Pancreas (tissue), 10 donors: Measurements from ENCODE around the gene CCDC71L. TPM values are rescaled to one million over a fixed set of nuclear protein-coding genes. Genes with fewer than 3 reads are reported as not detected.

Experiments
- ATAC-seq, 4 donors: fragments of 200-7000 bp; cut with Tn5 transposase; one replicate each; pipeline versions ENCODE4 v1.8.0 to v1.9.1; 2020; ENCODE audit warnings: mild to moderate bottlenecking in 4 of 4, moderate library complexity in 4 of 4
- DNase-seq, 6 donors: peaks; one replicate each; pipeline ENCODE4 v3.0.0-alpha.2; 2020
- FAIRE-seq: peaks from 2 replicates; lab custom pipeline; 2012; peaks lifted over from hg19 to GRCh38; lab: Jason Lieb, UNC
- H3K27ac ChIP-seq, 4 donors: fragments of 200-600 bp; sonication (generic); 1 replicate in 3 of 4; 2 replicates in 1 of 4; pipeline versions ENCODE4 v1.5.0 to v1.8.0; 2020
- H3K27me3 ChIP-seq, 4 donors: fragments of 200-600 bp; one replicate each; pipeline ENCODE4 v1.8.0; 2021
- H3K36me3 ChIP-seq, 3 donors: fragments of 200-600 bp; sonication (generic) in 1 of 3; one replicate each; pipeline versions ENCODE4 v1.5.0 to v1.8.0; 2020 to 2021
- H3K4me1 ChIP-seq, 3 donors: fragments of 200-600 bp; one replicate each; pipeline ENCODE4 v1.8.0; 2021
- H3K4me3 ChIP-seq, 4 donors: fragments of 200-600 bp; sonication (generic) in 2 of 4; one replicate each; pipeline versions ENCODE4 v1.5.0 to v1.8.0; 2020 to 2021
- H3K9me3 ChIP-seq, 4 donors: fragments of 200-600 bp; one replicate each; pipeline ENCODE4 v1.8.0; 2021
- WGBS, 2 donors: extraction: QIAGEN DNeasy Blood & Tissue Kit; methylation state at CpG; one replicate each; pipeline ENCODE4 v1.1.7; 2013; 5-methylcytosine and 5-hydroxymethylcytosine counted together
- intact Hi-C, 3 donors: fragments of 100-400 bp; cut with DNase I; formaldehyde crosslinking; loops; one replicate each; pipeline versions ENCODE4 v1.11.1 to v1.14.2; 2022
- polyA plus RNA-seq, 2 donors: library from polyadenylated mRNA; stranded (reverse); fragments of 200-250 nt; gene quantifications; one replicate each; pipeline ENCODE4 v1.2.3, GENCODE V29; 2013
- total RNA-seq, 6 donors: library from RNA; stranded (reverse); fragmentation: NEBNext Ultra II Directional in 4 of 6; extraction: Animal tissue kit (Norgen Biotek cat#: 25700) in 4 of 6; gene quantifications; one replicate each; pipeline versions ENCODE4 v1.2.1 to v1.2.4, GENCODE V29; 2021 to 2023
- TF ChIP-seq, protein P1 (sequence below), 4 donors: fragments of 200-600 bp; sonication (generic) in 3 of 4; IDR thresholded peaks; one replicate each; pipeline versions ENCODE4 v1.5.0 to v1.8.0; 2021; ENCODE audit warnings: antibody characterized with exemption in 4 of 4
- donor health status: healthy with polysubstance abuse.
- donor health status: DM: no; HTN: no; CAD: no; lungs with moderate emphysema.
- donor health status: DM: no; HTN: no; CAD: no.
- donor health status: control.
- donor health status: control.
- donor health status: Bipolar disorder and iron deficiency.
- donor health status: DM: yes; HTN: yes; CAD: no.
- donor health status: DM: no; HTN: no; CAD: no.
- donor health status: DM: no; HTN: no; CAD: no.
- donor health status: DM: yes; HTN: yes; CAD: no.

Gene CCDC71L
- total and polyA plus RNA-seq, 8 donors, result 4.0 to 18.2 (median 7.7) TPM

DNA sequence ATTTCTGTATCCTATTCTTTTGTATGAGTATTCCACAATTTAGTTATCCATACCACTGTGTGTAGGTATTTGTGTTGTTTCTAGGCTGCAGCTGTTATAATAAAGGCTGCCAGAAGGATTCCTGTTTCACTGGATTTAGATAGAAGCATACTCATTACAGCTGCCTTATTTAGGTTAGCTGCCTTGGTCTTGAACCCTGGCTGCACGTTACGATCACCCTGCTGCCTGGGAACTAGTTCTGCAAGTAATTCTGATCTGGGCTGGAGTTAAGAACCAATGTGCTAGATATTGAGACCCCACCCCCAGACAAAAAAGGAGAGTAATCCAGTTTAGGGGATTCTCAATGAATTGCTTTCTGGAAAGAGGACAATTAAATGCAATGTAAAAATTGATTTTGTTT lies 43.1 kb downstream of the CCDC71L start:
- FAIRE-seq, result no peak
- Histone ChIP-seq H3K36me3 (no peaks in the 10 kb centered on the region), H3K4me3 (no peak overlapping the region), H3K27ac (no peak overlapping the region), H3K4me1 (peaks cover 5 to 6% (median 6%) of the 10 kb centered on the region in 3 donors), H3K27me3 (no peaks in the 10 kb centered on the region), H3K9me3 (no peaks in the 10 kb centered on the region)
- no peak for DNase-seq
- TF ChIP-seq, protein P1, sequence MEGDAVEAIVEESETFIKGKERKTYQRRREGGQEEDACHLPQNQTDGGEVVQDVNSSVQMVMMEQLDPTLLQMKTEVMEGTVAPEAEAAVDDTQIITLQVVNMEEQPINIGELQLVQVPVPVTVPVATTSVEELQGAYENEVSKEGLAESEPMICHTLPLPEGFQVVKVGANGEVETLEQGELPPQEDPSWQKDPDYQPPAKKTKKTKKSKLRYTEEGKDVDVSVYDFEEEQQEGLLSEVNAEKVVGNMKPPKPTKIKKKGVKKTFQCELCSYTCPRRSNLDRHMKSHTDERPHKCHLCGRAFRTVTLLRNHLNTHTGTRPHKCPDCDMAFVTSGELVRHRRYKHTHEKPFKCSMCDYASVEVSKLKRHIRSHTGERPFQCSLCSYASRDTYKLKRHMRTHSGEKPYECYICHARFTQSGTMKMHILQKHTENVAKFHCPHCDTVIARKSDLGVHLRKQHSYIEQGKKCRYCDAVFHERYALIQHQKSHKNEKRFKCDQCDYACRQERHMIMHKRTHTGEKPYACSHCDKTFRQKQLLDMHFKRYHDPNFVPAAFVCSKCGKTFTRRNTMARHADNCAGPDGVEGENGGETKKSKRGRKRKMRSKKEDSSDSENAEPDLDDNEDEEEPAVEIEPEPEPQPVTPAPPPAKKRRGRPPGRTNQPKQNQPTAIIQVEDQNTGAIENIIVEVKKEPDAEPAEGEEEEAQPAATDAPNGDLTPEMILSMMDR (IDR thresholded peaks at IDR 0.05), result no peak
- 46 to 54% methylated on average over 2 of the region's 2 CpGs for WGBS, 2 donors
- no peak for ATAC-seq
- intact Hi-C loops, result no loop called here

DNA sequence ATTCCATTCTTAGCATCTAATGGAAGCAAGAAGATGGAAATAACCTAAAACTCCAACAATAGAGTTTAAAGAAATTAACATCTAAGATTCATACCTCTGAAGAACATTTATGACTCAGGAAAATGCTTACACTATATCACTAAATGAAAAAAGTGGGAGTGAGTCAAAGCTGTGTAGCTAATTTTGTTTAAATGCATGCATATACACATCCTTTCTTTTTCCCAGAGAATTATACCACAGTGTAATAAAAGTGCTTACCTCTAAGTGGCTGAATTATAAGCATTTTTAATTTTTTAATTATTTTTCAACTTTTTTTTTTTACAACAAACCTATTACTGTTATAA lies 44.3 kb downstream of the CCDC71L start:
- Histone ChIP-seq H3K36me3 (no peaks in the 10 kb centered on the region), H3K27me3 (no peaks in the 10 kb centered on the region), H3K9me3 (no peaks in the 10 kb centered on the region), H3K4me1 (peaks cover 5 to 6% (median 6%) of the 10 kb centered on the region in 3 donors), H3K27ac (no peak overlapping the region), H3K4me3 (no peak overlapping the region)
- no peak for FAIRE-seq
- TF ChIP-seq, protein P1 (IDR thresholded peaks at IDR 0.05), result no peak
- DNase-seq, result no peak
- ATAC-seq, result no peak
- intact Hi-C loops, result no loop called here

DNA sequence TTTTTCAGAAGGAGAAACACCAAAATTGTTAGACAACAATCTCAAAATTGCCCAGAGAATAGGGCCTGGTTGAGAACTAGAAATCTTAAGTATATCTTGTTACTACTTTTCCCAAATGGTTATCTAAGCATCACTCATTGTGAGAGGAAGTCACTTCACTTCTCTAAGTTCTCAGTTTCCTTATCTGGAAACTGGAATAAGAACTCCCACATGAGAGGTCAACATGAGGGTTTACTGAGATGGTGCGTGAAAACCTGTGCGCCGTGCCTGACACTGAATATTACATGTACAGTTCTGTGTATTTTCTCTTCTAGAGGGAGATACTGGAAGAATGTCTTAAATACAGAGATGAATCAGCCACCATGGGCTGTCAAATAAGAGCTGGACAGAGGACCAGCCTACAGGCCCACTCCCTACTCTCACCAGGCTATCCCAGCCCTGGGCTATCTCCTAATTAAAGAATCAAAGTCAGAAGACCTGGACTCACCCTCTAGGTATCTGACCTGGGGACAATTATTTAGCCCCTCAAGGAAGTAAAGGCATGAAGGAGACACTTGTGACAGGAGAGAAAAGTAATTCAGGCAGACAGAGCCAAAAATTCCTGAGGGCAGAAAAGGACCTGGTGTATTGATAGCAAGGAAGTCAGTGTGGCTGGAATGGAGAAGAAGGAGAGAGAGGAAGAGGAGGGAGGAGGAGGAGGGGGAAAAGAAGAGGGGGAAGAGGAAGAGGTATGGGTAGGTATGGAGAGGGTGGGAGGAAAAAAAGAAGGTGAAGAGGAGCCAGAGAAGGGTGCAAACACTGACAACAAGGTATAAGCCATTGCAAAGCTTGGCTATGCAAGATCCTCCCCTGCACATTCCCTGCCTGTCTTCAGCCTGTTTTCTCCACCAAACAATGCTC lies 44.9 kb downstream of the CCDC71L start:
- Histone ChIP-seq H3K4me1 (peaks cover 5 to 10% (median 6%) of the 10 kb centered on the region in 3 donors), H3K4me3 (no peak overlapping the region), H3K27me3 (no peaks in the 10 kb centered on the region), H3K27ac (no peak overlapping the region), H3K36me3 (no peaks in the 10 kb centered on the region), H3K9me3 (no peaks in the 10 kb centered on the region)
- DNase-seq, result no peak
- no peak for FAIRE-seq
- TF ChIP-seq, protein P1 (IDR thresholded peaks at IDR 0.05), result no peak
- ATAC-seq, result no peak
- intact Hi-C loops, result no loop called here
- WGBS, 2 donors, result 97 to 98% methylated on average over 3 of the region's 3 CpGs

DNA sequence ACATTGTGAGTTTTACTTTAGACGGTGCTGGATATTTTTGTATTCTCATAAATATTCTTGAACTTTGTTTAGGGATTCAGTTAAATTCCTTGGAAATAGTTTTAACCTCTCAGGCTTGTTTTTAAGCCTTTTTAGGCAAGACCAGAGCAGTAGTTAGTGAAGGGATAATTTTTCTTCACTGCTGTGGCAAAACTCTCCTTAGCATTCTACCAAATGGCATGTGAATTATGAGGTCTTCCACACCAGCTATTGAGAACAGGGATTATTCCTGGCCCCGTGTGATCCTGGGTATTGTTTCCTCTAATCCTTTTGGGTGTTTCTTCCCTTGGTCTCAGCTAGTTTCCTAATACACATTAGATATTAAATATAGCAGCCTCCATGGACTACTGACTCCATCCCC lies 46.2 kb downstream of the CCDC71L start:
- H3K27me3 ChIP-seq, result no peaks in the 10 kb centered on the region
- whole genome bisulfite sequencing, 2 donors, result 72 to 80% methylated on average over 2 of the region's 2 CpGs
- H3K36me3 ChIP-seq, result no peaks in the 10 kb centered on the region
- FAIRE-seq, result no peak
- no peaks in the 10 kb centered on the region for H3K9me3 ChIP-seq
- no peak overlapping the region for H3K4me3 ChIP-seq
- H3K4me1 ChIP-seq, result peaks cover 5 to 12% (median 6%) of the 10 kb centered on the region in 3 donors
- H3K27ac ChIP-seq, result no peak overlapping the region
- TF ChIP-seq, protein P1 (IDR thresholded peaks at IDR 0.05), result no peak
- no peak for DNase-seq
- no peak for ATAC-seq
- intact Hi-C loops, result no loop called here
